MG63 (cell line): ENCODE results near the gene MAN2A1. TPM values are rescaled to one million over a fixed set of nuclear protein-coding genes. Genes with fewer than 3 reads are reported as not detected.
A peak's percentile ranks its signal among the peaks of the same experiment; 100 is the strongest.

ENCODE experiments used
- DNase-seq: peaks from one replicate; pipeline ENCODE4 v3.0.0-alpha.2; 2020
- H3K27me3 ChIP-seq: fragments of 250-450 bp; sonication (Bioruptor Pico); 2 replicates; pipeline ENCODE4 v1.5.1; 2020; ENCODE audit warnings: mild to moderate bottlenecking, moderate library complexity
- H3K36me3 ChIP-seq: fragments of 250-450 bp; sonication (Bioruptor Pico); 2 replicates; pipeline ENCODE4 v1.5.1; 2020; ENCODE audit warnings: mild to moderate bottlenecking, moderate library complexity
- H3K4me3 ChIP-seq: fragments of 250-450 bp; sonication (Bioruptor Pico); 2 replicates; pipeline ENCODE4 v1.5.1; 2020; ENCODE audit warnings: mild to moderate bottlenecking, moderate library complexity
- H3K9me3 ChIP-seq: fragments of 250-450 bp; sonication (Bioruptor Pico); 2 replicates; pipeline ENCODE4 v1.5.1; 2020; ENCODE audit warnings: mild to moderate bottlenecking, moderate library complexity
- total RNA-seq: library from RNA; depleted of rRNA; stranded (reverse); fragments of >200 nt; shearing (Covaris generic); gene quantifications from 2 replicates; pipeline ENCODE4 v1.2.3, GENCODE V29; 2014; ENCODE audit warnings: low replicate concordance

MAN2A1 gene
- total RNA-seq, 1 experiment from 2014 or later: 60.3 TPM

DNA sequence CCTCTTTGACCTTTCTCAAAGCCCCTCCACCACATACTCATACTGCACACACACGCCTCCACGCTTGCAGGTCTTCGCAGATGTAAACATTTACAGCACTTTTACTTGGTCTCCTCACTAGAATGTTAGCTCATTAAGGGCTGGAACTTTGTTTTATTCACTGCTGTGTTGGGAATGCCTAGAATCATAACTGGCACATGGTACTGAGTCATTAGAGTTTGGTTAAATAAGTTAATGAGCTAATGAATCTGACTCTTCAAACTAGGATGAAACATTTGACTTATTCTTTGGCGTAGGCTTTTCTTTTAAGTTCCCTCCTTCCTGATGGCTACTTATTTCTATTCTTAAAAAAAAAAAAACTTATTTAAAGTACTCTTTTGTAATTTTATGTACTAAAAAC lies 28.9 kb downstream of the MAN2A1 start:
- Histone ChIP-seq H3K9me3 (no peaks in the 10 kb centered on the region), H3K36me3 (peaks cover 12% of the 10 kb centered on the region), H3K27me3 (no peaks in the 10 kb centered on the region), H3K4me3 (no peak overlapping the region)
- DNase-seq: no peak

GRCh38 chr5:109719978-109720377 lies 30.3 kb downstream of the MAN2A1 start:
- no peak for DNase-seq
- H3K36me3 ChIP-seq: peaks cover 12% of the 10 kb centered on the region
- H3K9me3 ChIP-seq: no peaks in the 10 kb centered on the region
- H3K27me3 ChIP-seq: no peaks in the 10 kb centered on the region
- no peak overlapping the region for H3K4me3 ChIP-seq

DNA sequence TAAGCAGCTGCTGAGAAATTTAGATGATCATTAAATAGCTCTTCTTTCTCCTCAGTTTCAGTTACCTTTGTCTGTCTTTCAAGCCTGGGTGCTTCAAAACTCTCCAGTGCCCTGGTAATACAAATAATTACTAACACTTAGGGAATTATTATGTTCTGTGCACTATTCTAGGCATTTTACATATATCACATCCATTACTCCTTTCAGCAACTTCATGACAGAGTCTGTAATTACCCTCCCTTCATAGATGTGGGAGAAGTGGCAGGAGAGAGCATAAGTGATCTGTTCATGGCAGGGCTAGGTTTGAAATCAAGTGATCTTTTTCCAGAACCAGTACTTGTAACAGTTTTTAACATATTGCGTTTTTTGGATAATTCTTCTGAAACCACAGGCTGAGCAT lies 32.0 kb downstream of the MAN2A1 start:
- H3K9me3 ChIP-seq: no peaks in the 10 kb centered on the region
- no peaks in the 10 kb centered on the region for H3K27me3 ChIP-seq
- DNase-seq: no peak
- H3K36me3 ChIP-seq: peaks cover 9% of the 10 kb centered on the region
- no peak overlapping the region for H3K4me3 ChIP-seq

GRCh38 chr5:109723606-109724005 lies 33.9 kb downstream of the MAN2A1 start:
- Histone ChIP-seq H3K36me3 (peaks cover 6% of the 10 kb centered on the region; the same call in 1 of the 2 replicates), H3K9me3 (no peaks in the 10 kb centered on the region), H3K27me3 (no peaks in the 10 kb centered on the region), H3K4me3 (no peak overlapping the region)
- no peak for DNase-seq

DNA sequence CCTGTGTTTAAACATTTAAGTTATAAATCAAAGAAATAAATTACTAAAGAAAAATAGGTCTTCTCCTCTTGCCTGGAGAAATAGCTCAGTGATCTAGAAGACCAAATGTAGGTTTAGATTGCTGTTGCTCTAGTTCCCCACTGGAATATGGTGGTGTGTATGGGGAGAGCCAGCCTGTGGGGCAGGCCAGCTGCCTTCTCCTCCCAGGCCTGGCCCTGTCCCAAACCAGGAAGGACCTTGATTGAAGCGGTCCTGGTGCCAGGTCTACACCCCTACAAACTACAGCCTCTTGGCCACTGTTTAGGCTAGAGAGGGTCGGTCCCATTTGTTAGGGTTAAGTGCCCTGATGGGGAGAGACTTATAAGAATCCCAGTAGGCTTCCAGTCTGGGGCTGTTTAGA lies 35.4 kb downstream of the MAN2A1 start:
- H3K4me3 ChIP-seq: no peak overlapping the region
- peaks cover 4% of the 10 kb centered on the region; the same call in 1 of the 2 replicates for H3K36me3 ChIP-seq
- no peak for DNase-seq
- no peaks in the 10 kb centered on the region for H3K27me3 ChIP-seq
- H3K9me3 ChIP-seq: no peaks in the 10 kb centered on the region

GRCh38 chr5:109739741-109740728 lies 50.3 kb downstream of the MAN2A1 start:
- H3K27me3 ChIP-seq: no peaks in the 10 kb centered on the region
- no peaks in the 10 kb centered on the region for H3K9me3 ChIP-seq
- H3K36me3 ChIP-seq: peaks cover 6% of the 10 kb centered on the region; the same call in 1 of the 2 replicates
- no peak overlapping the region for H3K4me3 ChIP-seq
- peak; percentile 3 for DNase-seq

DNA sequence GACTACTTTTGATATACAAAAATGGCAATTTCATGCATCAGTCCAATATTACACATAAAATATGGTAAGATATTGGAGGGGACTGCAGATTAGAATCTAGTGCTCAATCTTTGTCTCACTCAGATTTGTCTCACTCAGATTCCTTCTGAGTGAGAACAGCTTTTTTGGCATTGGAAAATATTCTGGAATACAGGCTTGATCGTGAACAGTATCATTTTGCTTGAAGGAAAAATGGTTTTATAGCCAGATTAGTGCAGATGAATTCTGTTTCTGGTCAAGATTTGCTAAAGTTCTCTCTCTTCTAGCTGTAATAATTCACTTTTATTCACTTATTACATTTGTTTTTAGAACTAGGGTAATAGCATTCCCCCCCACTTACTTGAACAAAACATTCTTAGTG lies 51.2 kb downstream of the MAN2A1 start:
- DNase-seq: no peak
- Histone ChIP-seq H3K36me3 (peaks cover 6% of the 10 kb centered on the region; the same call in 1 of the 2 replicates), H3K4me3 (no peak overlapping the region), H3K9me3 (no peaks in the 10 kb centered on the region), H3K27me3 (no peaks in the 10 kb centered on the region)

- H3K4me3 ChIP-seq: no peak overlapping the region
- peaks cover 4% of the 10 kb centered on the region; the same call in 1 of the 2 replicates for H3K36me3 ChIP-seq
- no peaks in the 10 kb centered on the region for H3K27me3 ChIP-seq
- H3K9me3 ChIP-seq: no peaks in the 10 kb centered on the region
- DNase-seq: no peak
These were observed 51.7 kb downstream of the MAN2A1 start for GRCh38 chr5:109741390-109741789.

- Histone ChIP-seq H3K27me3 (no peaks in the 10 kb centered on the region), H3K9me3 (no peaks in the 10 kb centered on the region), H3K4me3 (no peak overlapping the region), H3K36me3 (peaks cover 4% of the 10 kb centered on the region; the same call in 1 of the 2 replicates)
- DNase-seq: no peak
These were observed 53.4 kb downstream of the MAN2A1 start for GRCh38 chr5:109743041-109743531.

DNA sequence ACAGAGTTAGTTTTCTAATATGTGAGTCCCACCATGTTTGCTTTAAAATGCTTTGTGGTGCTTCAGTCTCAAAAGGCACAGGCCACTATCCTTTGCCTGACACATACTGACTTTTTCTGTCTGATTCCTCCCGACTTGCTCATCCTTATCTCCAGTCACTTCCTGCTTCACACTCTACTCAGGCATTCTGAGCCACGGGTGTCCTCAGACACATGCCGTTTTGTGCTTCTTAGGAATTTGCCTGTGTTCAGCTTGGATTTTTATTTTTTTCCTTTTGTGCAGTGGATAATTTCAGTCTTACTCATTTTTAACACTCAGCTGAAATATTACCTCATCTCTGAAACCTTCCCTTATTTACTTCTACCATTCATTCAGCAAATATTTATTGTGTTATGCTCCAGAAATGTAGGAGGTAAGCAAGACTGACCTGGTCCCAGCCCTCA lies 54.1 kb downstream of the MAN2A1 start:
- Histone ChIP-seq H3K9me3 (no peaks in the 10 kb centered on the region), H3K4me3 (no peak overlapping the region), H3K27me3 (no peaks in the 10 kb centered on the region), H3K36me3 (peaks cover 4% of the 10 kb centered on the region; the same call in 1 of the 2 replicates)
- DNase-seq: peak; percentile 91

GRCh38 chr5:109744261-109744660 lies 54.5 kb downstream of the MAN2A1 start:
- peaks cover 4% of the 10 kb centered on the region; the same call in 1 of the 2 replicates for H3K36me3 ChIP-seq
- H3K27me3 ChIP-seq: no peaks in the 10 kb centered on the region
- no peak overlapping the region for H3K4me3 ChIP-seq
- DNase-seq: peak; percentile 63
- H3K9me3 ChIP-seq: no peaks in the 10 kb centered on the region

GRCh38 chr5:109748546-109748945 lies 58.8 kb downstream of the MAN2A1 start:
- Histone ChIP-seq H3K4me3 (no peak overlapping the region), H3K9me3 (no peaks in the 10 kb centered on the region), H3K36me3 (peaks cover 4% of the 10 kb centered on the region; the same call in 1 of the 2 replicates), H3K27me3 (no peaks in the 10 kb centered on the region)
- DNase-seq: no peak

GRCh38 chr5:109750463-109750862 lies 60.7 kb downstream of the MAN2A1 start:
- no peaks in the 10 kb centered on the region for H3K9me3 ChIP-seq
- no peaks in the 10 kb centered on the region; the same call in 1 of the 2 replicates for H3K36me3 ChIP-seq
- DNase-seq: no peak
- H3K4me3 ChIP-seq: no peak overlapping the region
- no peaks in the 10 kb centered on the region for H3K27me3 ChIP-seq

GRCh38 chr5:109753279-109753678 lies 63.6 kb downstream of the MAN2A1 start:
- DNase-seq: no peak
- no peaks in the 10 kb centered on the region for H3K27me3 ChIP-seq
- H3K4me3 ChIP-seq: no peak overlapping the region
- no peaks in the 10 kb centered on the region; the same call in none of the 2 replicates for H3K36me3 ChIP-seq
- H3K9me3 ChIP-seq: no peaks in the 10 kb centered on the region

DNA sequence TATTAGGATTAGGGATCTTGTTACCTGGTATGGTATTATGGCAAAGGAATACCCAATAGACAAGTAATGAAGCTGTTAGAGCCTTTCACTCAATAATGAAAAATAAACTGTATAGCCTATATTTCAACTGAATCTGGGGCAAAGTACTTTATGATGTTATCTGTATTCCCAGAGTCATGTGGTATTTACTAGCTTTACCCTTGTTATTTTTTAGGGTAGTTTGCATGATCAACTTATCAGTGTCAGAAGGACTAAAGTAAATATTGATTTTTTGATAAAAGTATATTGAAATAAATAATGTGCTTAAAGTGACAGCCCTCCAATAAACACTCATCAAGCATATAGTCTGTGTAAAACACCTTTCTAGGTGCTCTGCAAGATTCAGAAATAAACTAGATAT lies 64.6 kb downstream of the MAN2A1 start:
- Histone ChIP-seq H3K4me3 (no peak overlapping the region), H3K9me3 (no peaks in the 10 kb centered on the region), H3K27me3 (no peaks in the 10 kb centered on the region), H3K36me3 (no peaks in the 10 kb centered on the region; the same call in none of the 2 replicates)
- DNase-seq: no peak

DNA sequence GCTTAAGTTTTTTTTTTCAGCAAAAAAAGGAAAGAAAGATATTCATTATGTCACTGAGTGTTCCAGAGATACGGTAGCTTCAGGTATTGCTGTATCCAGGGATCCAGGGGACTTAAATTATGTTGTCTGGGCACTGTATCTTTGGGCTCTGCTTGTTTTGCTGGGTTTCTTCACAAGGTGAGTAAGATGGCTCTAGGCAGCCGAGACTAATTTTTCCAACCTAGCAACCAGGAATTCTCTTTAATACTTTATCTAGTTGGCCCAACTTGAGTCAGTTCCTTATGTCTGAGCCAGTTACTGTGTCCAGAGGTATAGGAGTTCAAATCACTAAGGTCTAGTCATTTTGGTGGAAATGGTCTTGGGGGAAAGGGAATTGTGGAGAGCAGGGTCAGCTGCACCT lies 66.0 kb downstream of the MAN2A1 start:
- Histone ChIP-seq H3K27me3 (no peaks in the 10 kb centered on the region), H3K36me3 (peaks cover 6% of the 10 kb centered on the region), H3K9me3 (peaks cover 4% of the 10 kb centered on the region; the same call in 1 of the 2 replicates), H3K4me3 (no peak overlapping the region)
- no peak for DNase-seq

DNA sequence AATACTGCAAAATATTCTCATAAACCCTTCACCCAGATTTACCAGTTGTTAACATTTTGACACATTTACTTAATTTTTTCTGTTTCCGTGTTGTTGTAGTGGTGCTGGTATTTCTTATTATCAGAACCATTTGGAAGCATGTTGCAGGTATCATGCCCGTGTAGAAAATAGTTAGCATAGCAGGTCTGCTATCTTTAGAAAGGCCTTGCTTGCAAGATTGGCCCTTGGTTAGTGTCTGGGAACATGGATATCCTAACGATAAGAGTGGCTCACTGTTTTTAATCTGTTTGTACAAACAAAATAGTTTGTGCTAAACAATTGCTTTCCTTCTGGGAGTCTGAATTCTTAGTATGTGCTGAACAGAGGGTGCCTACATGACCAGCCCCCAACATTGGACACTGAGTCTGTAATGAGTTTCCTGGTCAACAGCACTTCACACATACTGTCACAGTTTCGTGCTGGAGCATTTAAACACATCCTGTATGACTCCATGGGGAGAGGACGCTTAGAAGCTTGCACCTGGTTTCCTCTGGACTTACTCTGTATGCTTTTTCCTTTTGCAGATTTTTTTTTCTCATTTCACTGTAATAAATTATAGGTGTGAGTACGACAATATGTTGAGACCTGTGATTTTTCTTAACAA lies 66.9 kb downstream of the MAN2A1 start:
- Histone ChIP-seq H3K36me3 (peaks cover 6% of the 10 kb centered on the region), H3K4me3 (no peak overlapping the region), H3K9me3 (peaks cover 4% of the 10 kb centered on the region; the same call in 1 of the 2 replicates), H3K27me3 (no peaks in the 10 kb centered on the region)
- DNase-seq: no peak
